Fibroblast of lung (primary cell): Measurements from ENCODE around the gene UNC5A.

ENCODE experiments used
- EZH2 ChIP-seq: IDR thresholded peaks from 2 replicates; pipeline ENCODE4 v1.5.1; 2012; ENCODE audit warnings: low read length, control low read depth, mild to moderate bottlenecking; ENCODE audit errors: missing control alignments
- TF ChIP-seq, protein P1 (sequence below), 2 donors: IDR thresholded peaks in 1 of 2; conservative IDR thresholded peaks in 1 of 2; 1 replicate in 1 of 2; 2 replicates in 1 of 2; pipeline ENCODE4 v1.5.1; 2011 to 2012; ENCODE audit warnings: low read length in 2 of 2, control low read depth in 1 of 2, inconsistent platforms in 1 of 2, low read depth in 1 of 2, mild to moderate bottlenecking in 1 of 2

DNA sequence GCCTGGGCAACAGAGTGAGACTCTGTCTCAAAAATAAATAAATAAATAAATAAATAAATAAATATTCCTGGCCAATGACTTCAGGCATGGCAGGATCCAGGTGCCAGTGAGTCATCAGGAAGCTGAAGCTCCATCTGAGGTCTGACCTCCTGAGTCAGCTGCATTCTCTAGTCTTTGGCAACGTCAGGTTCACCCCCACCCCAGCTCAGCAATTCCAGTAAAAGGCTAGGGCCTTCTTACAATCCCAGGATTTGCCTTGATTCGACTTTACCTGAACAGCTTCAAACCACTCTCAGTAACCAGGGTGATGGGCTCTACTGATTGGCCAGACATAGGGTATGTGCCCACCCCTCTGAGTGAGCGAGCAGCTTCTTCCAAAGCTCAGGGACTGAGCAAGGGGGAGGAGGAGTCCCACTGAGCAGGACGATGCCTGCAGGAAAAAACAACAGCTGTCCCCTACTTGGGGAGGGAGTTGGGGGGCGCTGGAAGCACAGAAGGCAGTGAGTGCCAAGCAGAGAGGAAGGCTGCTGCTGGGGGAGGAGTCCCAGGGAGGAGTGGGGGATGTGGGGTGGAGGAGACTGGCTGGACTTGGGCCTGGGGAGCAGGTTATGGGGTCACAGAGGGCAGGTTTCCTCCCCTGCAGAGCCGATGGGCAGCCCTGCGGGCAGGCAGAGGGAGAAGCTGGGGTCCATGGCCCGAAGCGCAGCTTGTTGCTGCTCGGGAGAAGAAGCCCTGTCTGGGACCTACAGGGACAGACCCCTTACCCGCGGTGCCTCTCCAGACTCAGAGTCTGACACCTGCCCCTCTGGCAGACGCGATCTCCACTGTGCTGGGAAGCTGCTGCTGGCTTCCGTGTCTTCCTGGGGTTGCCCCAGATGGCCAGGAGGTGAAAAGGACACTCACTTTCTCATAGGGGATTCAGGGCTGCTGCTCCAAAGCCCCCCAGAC lies 25.9 kb upstream of the UNC5A start:
- TF ChIP-seq, protein P1, sequence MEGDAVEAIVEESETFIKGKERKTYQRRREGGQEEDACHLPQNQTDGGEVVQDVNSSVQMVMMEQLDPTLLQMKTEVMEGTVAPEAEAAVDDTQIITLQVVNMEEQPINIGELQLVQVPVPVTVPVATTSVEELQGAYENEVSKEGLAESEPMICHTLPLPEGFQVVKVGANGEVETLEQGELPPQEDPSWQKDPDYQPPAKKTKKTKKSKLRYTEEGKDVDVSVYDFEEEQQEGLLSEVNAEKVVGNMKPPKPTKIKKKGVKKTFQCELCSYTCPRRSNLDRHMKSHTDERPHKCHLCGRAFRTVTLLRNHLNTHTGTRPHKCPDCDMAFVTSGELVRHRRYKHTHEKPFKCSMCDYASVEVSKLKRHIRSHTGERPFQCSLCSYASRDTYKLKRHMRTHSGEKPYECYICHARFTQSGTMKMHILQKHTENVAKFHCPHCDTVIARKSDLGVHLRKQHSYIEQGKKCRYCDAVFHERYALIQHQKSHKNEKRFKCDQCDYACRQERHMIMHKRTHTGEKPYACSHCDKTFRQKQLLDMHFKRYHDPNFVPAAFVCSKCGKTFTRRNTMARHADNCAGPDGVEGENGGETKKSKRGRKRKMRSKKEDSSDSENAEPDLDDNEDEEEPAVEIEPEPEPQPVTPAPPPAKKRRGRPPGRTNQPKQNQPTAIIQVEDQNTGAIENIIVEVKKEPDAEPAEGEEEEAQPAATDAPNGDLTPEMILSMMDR (conservative IDR thresholded peaks at IDR 0.05 in 1 of 2, IDR thresholded peaks at IDR 0.05 in 1 of 2; ENCODE audit: low read depth in 1 of 2, low read length in 2 of 2), result no peak
- TF ChIP-seq EZH2, result no peak
